Natural killer cell treated with Interleukin-12 subunit alpha and Interleukin-12 subunit beta and Interleukin-15 and Interleukin-18, amount 100 ng/mL, for 72 hours (primary cell): ENCODE results near the gene MEIS2. TPM values are rescaled to one million over a fixed set of nuclear protein-coding genes. Genes with fewer than 3 reads are reported as not detected.

Experiments used
- ATAC-seq, 2 donors: fragments of 150-1000 bp; cut with Tn5 transposase in 1 of 2; sonication (Bioruptor Pico), chemical (Tn5 transposase) in 1 of 2; 2 replicates each; pipeline ENCODE4 v1.10.0; 2021
- DNase-seq: peaks from one replicate; pipeline ENCODE4 v3.0.0; 2022; ENCODE audit warnings: low spot score
- H3K27ac Mint-ChIP-seq, 2 donors: 1 replicate in 1 of 2; 2 replicates in 1 of 2; pipeline ENCODE4 v1.8.0; 2022; ENCODE audit warnings: mixed read lengths in 2 of 2, mild to moderate bottlenecking in 1 of 2, moderate library complexity in 1 of 2
- H3K27me3 Mint-ChIP-seq, 2 donors: 1 replicate in 1 of 2; 2 replicates in 1 of 2; pipeline ENCODE4 v1.8.0; 2022; ENCODE audit warnings: mixed read lengths in 2 of 2
- H3K36me3 Mint-ChIP-seq: one replicate; pipeline ENCODE4 v1.8.0; 2022; ENCODE audit warnings: mixed read lengths
- H3K4me1 Mint-ChIP-seq, 2 donors: 1 replicate in 1 of 2; 2 replicates in 1 of 2; pipeline ENCODE4 v1.8.0; 2022; ENCODE audit warnings: low read depth in 2 of 2, mixed read lengths in 2 of 2, mild to moderate bottlenecking in 1 of 2
- H3K4me3 Mint-ChIP-seq: one replicate; pipeline ENCODE4 v1.8.0; 2022; ENCODE audit warnings: mixed read lengths
- H3K9me3 Mint-ChIP-seq: 2 replicates; pipeline ENCODE4 v1.8.0; 2022; ENCODE audit warnings: mixed read lengths
- total RNA-seq, 2 donors: library from RNA; stranded (reverse); gene quantifications; one replicate each; pipeline ENCODE4 v1.2.3, GENCODE V29; 2022

The MEIS2 gene
- total RNA-seq, 2 donors from 2014 or later, result 0.26 TPM; not detected in 1

DNA sequence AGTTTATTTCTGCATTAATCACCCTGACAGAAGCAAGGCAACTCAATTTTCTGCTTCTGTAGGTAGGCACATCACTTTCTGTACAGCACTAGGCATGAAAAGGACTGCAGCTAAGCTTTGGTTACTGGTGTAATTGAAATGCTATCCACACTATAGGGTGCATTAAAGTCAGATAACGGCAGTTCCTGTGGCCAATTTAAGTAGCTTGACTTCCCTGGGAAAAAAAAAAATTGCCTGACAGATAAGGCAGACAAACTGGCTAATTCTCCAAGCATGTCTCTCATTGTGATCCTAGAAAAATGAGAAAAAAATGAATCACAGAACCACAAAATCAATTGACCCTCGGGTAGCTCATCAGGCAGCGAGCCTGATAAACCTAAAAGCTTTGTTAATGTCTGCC is 151.4 kb downstream of the MEIS2 start:
- no peak for DNase-seq
- Mint-ChIP-seq H3K27ac (no peak overlapping the region), H3K9me3 (peaks cover 8% of the 10 kb centered on the region), H3K27me3 (no peaks in the 10 kb centered on the region), H3K4me1 (no peaks in the 10 kb centered on the region), H3K4me3 (no peak overlapping the region), H3K36me3 (no peaks in the 10 kb centered on the region)
- no peak for ATAC-seq

DNA sequence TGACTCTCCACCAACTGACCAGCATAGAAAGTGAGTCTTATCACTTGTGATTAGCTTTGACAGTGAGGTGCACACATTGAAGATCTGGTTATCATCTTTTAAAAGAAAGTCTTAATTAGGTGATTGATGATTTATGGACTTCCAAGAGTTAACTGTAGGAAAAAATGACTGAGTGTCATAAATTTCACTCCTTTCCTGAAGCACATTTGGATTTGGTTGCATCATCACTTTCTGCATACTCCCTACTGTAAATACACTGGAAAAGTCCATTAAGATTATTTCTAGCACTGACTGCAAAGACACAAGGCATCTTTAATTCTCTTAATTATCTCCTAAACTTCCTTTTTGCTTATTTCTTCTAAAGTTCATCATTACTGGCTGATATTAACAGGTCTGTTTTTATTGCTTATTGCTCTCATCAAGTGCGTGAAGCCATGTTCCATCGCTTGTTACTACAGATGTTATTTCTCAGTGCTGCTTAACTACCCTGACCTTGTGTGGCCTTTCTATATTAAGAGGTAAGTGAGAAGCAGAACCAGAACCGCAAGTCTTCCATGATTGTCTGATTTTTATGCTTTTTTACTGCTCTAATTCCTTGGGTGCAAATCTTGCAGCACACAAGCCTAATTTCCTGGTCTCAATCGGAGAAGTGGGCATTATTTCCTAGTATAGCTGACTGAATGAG is 153.2 kb downstream of the MEIS2 start:
- ATAC-seq, result no peak
- Mint-ChIP-seq H3K27ac (no peak overlapping the region), H3K4me1 (no peaks in the 10 kb centered on the region), H3K9me3 (peaks cover 8% of the 10 kb centered on the region), H3K36me3 (no peaks in the 10 kb centered on the region), H3K4me3 (no peak overlapping the region), H3K27me3 (no peaks in the 10 kb centered on the region)
- no peak for DNase-seq

DNA sequence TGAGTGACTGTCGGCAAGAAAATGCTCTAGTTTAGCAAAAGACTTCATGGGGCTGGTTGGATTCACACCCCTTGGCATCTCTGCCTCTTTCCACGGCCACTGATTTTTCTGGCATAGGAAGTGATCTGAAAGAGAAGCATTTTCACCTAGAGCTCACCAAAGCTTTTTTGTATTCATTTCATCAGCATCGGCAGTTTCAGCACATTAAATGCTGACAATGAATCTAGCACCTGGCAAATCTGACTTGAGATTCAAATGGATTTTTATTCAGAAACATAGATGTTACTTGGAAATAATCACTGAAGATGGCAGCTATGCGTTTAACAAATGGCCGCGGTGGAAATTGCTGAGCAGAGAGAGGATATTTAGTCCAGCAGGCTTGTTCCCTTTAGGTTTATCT is 155.9 kb downstream of the MEIS2 start:
- Mint-ChIP-seq H3K27ac (no peak overlapping the region), H3K4me3 (no peak overlapping the region), H3K4me1 (no peaks in the 10 kb centered on the region), H3K27me3 (no peaks in the 10 kb centered on the region), H3K9me3 (peaks cover 10% of the 10 kb centered on the region), H3K36me3 (no peaks in the 10 kb centered on the region)
- DNase-seq (no peak), ATAC-seq (no peak)

DNA sequence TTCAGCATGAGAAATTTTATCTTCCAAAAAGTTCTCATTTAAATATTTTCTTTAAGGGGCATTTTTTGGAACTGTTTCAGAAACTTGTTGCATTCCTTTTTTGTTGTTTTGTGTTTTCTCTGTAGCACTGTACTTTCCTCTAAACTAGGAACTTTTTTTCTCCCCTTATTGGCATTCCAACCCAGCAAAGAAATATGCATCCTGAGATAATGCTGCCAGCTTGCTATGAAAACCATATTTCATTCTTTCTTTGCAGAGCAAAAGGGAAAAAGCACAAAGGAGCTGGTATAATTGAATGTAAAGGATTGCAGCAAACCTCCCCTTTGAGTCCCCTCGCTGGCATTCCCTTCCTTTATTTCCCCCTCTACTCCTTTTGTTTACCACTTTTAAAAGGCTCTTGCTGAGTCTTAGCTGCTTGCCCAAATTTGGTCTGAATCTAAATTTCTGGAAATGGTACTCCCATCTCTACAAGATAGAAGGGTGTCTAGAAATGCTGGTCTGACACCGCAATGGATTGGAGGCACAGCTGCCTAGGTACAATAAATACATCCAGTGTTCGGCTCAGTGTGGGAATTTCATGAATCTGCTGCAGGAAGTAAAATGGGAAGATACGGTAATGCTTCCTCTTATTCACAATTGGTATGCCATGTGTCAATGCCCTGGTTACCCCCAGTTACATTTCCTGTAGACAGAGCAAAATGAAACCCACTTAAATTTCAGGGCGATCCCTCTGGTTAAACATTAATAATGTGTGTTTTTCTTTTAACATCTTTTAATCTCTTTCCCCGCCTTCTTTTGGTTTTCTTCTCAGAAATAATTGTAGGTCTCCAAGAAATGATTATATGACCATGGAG is 156.6 kb downstream of the MEIS2 start:
- ATAC-seq (no peak), DNase-seq (no peak)
- Mint-ChIP-seq H3K9me3 (peaks cover 15% of the 10 kb centered on the region), H3K27ac (no peak overlapping the region), H3K4me1 (no peaks in the 10 kb centered on the region), H3K36me3 (no peaks in the 10 kb centered on the region), H3K27me3 (no peaks in the 10 kb centered on the region), H3K4me3 (no peak overlapping the region)

DNA sequence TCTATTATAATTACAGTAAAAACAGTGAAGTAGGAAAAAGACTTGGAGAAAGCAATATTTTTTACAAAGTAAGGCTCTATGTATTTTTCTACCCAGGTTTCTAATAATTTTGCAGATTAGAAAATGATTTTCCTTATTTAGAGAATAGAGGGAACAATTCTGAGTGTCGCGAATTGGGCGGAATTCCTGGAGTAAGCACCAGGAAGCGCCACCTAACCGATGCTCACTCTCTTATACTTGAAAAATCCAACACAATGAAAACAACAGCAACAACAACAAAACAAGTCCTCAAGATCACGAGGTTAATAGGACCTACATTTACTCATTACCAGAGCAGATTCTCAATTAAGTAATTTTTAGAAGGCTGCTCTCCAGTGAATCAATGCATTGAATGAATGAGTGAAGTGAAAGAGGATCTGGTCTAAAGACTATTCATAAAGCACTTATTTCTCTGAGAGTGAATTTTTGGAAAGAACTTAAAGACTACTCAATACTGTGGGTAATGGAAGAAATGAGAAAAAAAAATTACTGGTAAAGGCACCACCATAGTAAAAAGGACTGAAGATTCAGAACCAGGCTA is 158.0 kb downstream of the MEIS2 start:
- DNase-seq (no peak), ATAC-seq (no peak)
- Mint-ChIP-seq H3K27ac (no peak overlapping the region), H3K27me3 (no peaks in the 10 kb centered on the region), H3K4me1 (no peaks in the 10 kb centered on the region), H3K36me3 (no peaks in the 10 kb centered on the region), H3K4me3 (no peak overlapping the region), H3K9me3 (peaks cover 16% of the 10 kb centered on the region)

DNA sequence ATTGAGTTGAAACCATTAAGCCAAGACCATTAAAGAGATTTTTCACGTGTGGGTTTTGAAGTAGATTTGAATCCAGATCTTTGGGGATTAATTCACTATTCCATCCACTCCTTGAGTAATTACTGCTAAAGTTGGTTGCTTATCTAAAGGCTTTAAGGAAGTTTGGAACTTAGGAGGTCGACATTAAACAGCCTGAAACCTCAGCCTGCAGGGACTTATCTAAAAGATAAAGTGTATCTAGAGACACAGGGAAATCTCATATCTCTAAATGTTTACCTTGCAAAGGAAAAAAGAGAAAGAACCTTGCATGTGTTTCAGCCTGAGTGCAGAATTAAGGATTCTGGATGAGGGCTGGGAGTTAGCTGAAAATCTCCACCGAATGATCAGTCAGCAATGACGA is 158.6 kb downstream of the MEIS2 start:
- Mint-ChIP-seq H3K4me3 (no peak overlapping the region), H3K27ac (no peak overlapping the region), H3K27me3 (no peaks in the 10 kb centered on the region), H3K9me3 (peaks cover 16% of the 10 kb centered on the region), H3K4me1 (no peaks in the 10 kb centered on the region), H3K36me3 (no peaks in the 10 kb centered on the region)
- ATAC-seq (no peak), DNase-seq (no peak)

DNA sequence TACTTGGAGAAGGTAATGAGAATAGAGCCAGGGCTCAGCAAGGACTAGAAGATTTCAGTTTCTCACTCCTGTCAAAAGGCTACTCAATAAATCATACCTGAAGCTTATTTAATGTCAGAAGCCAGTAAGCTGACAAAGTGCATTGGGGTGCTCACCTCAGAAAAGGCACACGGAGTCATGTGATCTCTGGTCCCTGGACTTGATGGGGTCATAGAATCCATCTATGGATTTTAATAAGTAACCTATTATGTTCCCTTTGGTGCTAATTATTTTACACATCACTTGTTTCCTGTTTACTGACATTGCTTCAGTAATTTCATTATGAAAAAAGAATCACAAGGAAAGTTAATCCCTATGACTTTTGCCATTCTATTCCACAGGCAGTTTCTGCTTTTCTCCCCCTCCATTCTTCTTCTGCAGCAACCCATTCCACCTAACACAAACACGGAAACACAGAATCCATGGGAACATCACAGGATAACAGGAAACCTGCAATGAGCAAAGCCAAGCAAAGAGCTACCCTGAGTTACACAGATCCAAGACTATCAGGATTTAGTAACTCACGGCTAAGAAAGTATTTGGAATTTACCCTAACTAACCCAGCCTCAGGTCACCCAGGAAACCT is 159.6 kb downstream of the MEIS2 start:
- no peaks in the 10 kb centered on the region for H3K4me1 Mint-ChIP-seq
- H3K27ac Mint-ChIP-seq, result no peak overlapping the region
- DNase-seq (no peak), ATAC-seq (no peak)
- H3K36me3 Mint-ChIP-seq, result no peaks in the 10 kb centered on the region
- no peak overlapping the region for H3K4me3 Mint-ChIP-seq
- no peaks in the 10 kb centered on the region for H3K27me3 Mint-ChIP-seq
- H3K9me3 Mint-ChIP-seq, result peaks cover 16% of the 10 kb centered on the region

DNA sequence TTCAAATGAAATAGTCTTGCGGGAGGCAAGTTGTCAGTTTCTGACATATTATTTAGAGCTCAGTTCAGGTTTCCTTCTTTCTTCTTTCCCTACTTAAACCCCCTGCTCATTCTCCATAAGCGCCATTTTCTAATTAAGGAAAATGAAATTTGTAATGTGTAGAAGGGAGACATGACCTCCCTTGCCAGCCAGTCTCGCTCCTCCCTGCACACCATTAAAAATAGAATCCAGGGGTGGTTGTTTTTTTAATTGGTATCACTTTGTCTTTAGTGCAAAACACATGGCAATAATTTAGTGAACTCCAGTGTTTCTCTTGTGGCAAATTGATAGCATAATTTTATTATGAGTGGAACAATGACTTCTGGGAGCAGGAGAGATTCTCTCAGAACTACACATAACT is 160.1 kb downstream of the MEIS2 start:
- Mint-ChIP-seq H3K27ac (no peak overlapping the region), H3K4me3 (no peak overlapping the region), H3K27me3 (no peaks in the 10 kb centered on the region), H3K4me1 (no peaks in the 10 kb centered on the region), H3K36me3 (no peaks in the 10 kb centered on the region), H3K9me3 (peaks cover 16% of the 10 kb centered on the region)
- ATAC-seq, result no peak
- no peak for DNase-seq

DNA sequence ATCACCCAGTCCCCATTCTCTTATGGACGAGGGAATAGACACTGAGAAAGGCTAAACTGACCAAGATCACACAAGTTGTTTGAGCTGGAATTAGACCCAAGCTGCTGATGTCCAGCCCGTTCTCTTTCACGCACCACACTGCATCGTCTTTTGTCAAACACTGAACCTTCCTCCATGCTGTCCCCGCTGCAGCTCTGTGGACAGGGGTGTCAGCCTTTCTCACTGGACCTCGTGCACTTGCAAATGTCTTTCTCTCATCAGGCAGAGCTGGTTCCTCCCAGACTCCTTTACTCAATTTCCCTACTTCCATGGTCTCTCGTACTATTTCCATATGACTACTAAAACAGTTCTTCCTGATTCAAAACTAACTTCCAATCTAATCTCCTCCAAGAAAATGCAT is 161.6 kb downstream of the MEIS2 start:
- H3K4me1 Mint-ChIP-seq, result no peaks in the 10 kb centered on the region
- no peak for DNase-seq
- no peaks in the 10 kb centered on the region for H3K27me3 Mint-ChIP-seq
- H3K9me3 Mint-ChIP-seq, result peaks cover 11% of the 10 kb centered on the region
- H3K36me3 Mint-ChIP-seq, result no peaks in the 10 kb centered on the region
- H3K27ac Mint-ChIP-seq, result no peak overlapping the region
- no peak for ATAC-seq
- no peak overlapping the region for H3K4me3 Mint-ChIP-seq

DNA sequence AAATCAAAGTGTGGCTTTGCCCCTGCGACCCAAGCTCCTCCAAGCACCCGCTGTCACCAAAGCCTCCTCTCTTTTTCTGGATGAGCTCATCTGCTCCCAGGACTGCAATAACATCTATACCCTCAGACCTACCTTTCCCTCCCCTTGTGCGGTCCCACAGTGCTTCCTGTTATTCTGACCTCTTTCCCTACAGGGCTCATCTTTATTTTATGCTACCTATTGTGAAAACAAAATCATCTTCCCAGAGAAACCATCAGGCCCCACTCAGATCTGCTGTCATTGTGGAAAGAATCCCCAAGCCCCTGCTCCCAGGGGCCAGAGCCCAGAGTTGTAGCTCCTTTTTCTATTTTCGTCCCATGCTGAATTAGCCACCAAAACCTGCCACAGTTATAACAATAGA is 162.2 kb downstream of the MEIS2 start:
- peaks cover 11% of the 10 kb centered on the region for H3K9me3 Mint-ChIP-seq
- no peaks in the 10 kb centered on the region for H3K4me1 Mint-ChIP-seq
- H3K36me3 Mint-ChIP-seq, result no peaks in the 10 kb centered on the region
- no peak overlapping the region for H3K27ac Mint-ChIP-seq
- DNase-seq, result no peak
- no peak overlapping the region for H3K4me3 Mint-ChIP-seq
- ATAC-seq, result no peak
- H3K27me3 Mint-ChIP-seq, result no peaks in the 10 kb centered on the region

DNA sequence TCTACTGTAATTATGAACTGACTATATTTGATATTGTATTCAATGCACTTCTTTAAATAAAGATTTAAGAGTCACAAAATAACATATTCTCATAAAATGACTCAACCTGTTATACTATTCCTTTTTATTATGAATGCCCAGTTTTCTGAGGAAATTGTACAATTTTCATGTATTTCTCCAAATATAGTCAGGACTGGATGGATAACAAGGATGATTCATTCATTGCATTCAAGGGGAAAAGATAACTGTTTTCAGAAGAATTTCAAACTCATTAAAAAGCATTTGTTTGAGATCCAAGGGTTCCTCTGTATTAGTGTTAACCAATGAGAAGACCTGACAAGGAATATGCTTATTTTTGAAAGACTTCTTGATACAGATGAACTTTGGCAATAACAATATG is 163.7 kb downstream of the MEIS2 start:
- no peaks in the 10 kb centered on the region for H3K4me1 Mint-ChIP-seq
- H3K4me3 Mint-ChIP-seq, result no peak overlapping the region
- DNase-seq, result no peak

DNA sequence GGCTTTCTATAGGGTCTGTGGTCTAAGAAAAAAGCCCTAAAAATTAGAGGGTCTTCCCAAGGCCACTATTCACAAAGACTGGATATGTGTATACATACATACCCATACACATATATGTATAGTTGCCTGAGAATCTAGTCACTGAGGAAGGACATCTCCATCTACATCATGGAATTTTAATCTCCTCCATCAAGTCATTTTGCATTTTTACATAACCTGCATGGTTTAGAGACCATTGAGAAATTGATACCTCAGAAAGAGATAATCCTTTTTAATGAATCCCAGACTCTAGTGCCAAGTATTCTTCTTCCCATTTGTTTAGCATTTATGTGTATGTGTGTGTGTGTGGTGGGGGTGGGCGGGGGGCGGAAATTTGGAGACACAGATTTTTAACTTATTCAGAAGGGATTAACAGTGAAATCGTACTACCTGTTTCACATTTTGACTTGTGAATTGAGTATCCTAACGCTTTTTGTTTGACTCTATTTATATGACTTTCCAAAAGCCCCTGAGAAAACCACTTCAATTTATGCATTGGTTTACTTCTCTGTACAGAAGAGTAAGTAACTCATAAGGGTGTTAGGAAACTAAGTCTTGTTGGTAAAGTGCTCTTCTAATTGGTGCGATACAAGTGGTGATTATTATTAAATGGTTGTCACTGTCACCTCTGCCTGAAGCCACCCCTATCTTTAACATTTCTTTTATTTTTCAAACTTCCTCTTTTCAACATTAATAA is 166.9 kb downstream of the MEIS2 start:
- Mint-ChIP-seq H3K27me3 (no peaks in the 10 kb centered on the region), H3K27ac (no peak overlapping the region), H3K4me3 (no peak overlapping the region), H3K36me3 (no peaks in the 10 kb centered on the region), H3K9me3 (no peaks in the 10 kb centered on the region), H3K4me1 (no peaks in the 10 kb centered on the region)
- ATAC-seq (no peak), DNase-seq (no peak)

More for the DNA sequence above, 163.7 kb downstream of the MEIS2 start:
- no peaks in the 10 kb centered on the region for H3K36me3 Mint-ChIP-seq
- ATAC-seq, result no peak
- no peak overlapping the region for H3K27ac Mint-ChIP-seq
- H3K9me3 Mint-ChIP-seq, result peaks cover 11% of the 10 kb centered on the region
- H3K27me3 Mint-ChIP-seq, result no peaks in the 10 kb centered on the region

DNA sequence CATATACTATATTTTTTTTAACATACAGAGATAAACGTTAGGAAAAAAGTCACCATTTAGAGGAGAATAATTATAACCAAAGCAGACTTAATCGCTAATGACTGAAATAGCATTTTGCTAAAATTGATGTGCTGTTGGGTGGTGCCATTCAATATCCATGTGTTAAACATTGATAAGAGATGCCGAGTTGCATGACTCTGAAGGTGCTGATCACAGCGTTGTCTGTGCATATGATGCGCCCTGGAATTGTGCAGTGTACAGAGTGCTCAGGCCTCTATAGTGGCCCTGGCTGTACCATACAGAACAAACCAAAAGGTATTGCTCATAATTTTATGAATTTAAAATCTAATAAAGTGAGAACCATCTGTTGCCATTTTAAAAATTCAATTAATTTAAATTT is 168.3 kb downstream of the MEIS2 start:
- H3K9me3 Mint-ChIP-seq, result no peaks in the 10 kb centered on the region
- H3K4me3 Mint-ChIP-seq, result no peak overlapping the region
- H3K36me3 Mint-ChIP-seq, result no peaks in the 10 kb centered on the region
- H3K27ac Mint-ChIP-seq, result no peak overlapping the region
- no peak for DNase-seq
- no peaks in the 10 kb centered on the region for H3K4me1 Mint-ChIP-seq
- no peaks in the 10 kb centered on the region for H3K27me3 Mint-ChIP-seq
- ATAC-seq, result no peak
